Mucosa of rectum (tissue), 2 donors: ENCODE results near the gene PCDHA7.
A peak's percentile ranks its signal among the peaks of the same experiment; 100 is the strongest.
"Not testable (repeated sequence)": the region's sequence is repeated elsewhere in the genome, so short reads cannot be mapped to it uniquely, and the experiment has no call there.

Source experiments
- H3K27ac ChIP-seq, 2 donors: one replicate each; pipeline ENCODE4 v1.7.0; 2013; ENCODE audit warnings: inconsistent platforms in 2 of 2, low read depth in 2 of 2, low read length in 2 of 2
- H3K27me3 ChIP-seq, 2 donors: one replicate each; pipeline ENCODE4 v1.7.0; 2013; ENCODE audit warnings: low read length in 2 of 2; ENCODE audit not compliant: control insufficient read depth in 2 of 2, insufficient read depth in 2 of 2
- H3K36me3 ChIP-seq, 2 donors: one replicate each; pipeline ENCODE4 v1.7.0; 2013; ENCODE audit warnings: low read length in 2 of 2; ENCODE audit not compliant: control insufficient read depth in 2 of 2, insufficient read depth in 2 of 2
- H3K4me1 ChIP-seq, 2 donors: one replicate each; pipeline ENCODE4 v1.7.0; 2013; ENCODE audit warnings: low read length in 2 of 2, mild to moderate bottlenecking in 1 of 2; ENCODE audit not compliant: control insufficient read depth in 2 of 2, insufficient read depth in 2 of 2
- H3K4me3 ChIP-seq, 2 donors: one replicate each; pipeline ENCODE4 v1.7.0; 2013; ENCODE audit warnings: low read length in 2 of 2
- H3K9ac ChIP-seq, 2 donors: one replicate each; pipeline ENCODE4 v1.7.0; 2013; ENCODE audit warnings: low read length in 2 of 2, low read depth in 1 of 2, mild to moderate bottlenecking in 1 of 2
- H3K9me3 ChIP-seq, 2 donors: one replicate each; pipeline ENCODE4 v1.7.0; 2013; ENCODE audit warnings: low read length in 2 of 2; ENCODE audit not compliant: control insufficient read depth in 2 of 2
- donor health status: healthy.
- donor health status: Normal muscosa, but diverticular disease.

PCDHA7 gene

DNA sequence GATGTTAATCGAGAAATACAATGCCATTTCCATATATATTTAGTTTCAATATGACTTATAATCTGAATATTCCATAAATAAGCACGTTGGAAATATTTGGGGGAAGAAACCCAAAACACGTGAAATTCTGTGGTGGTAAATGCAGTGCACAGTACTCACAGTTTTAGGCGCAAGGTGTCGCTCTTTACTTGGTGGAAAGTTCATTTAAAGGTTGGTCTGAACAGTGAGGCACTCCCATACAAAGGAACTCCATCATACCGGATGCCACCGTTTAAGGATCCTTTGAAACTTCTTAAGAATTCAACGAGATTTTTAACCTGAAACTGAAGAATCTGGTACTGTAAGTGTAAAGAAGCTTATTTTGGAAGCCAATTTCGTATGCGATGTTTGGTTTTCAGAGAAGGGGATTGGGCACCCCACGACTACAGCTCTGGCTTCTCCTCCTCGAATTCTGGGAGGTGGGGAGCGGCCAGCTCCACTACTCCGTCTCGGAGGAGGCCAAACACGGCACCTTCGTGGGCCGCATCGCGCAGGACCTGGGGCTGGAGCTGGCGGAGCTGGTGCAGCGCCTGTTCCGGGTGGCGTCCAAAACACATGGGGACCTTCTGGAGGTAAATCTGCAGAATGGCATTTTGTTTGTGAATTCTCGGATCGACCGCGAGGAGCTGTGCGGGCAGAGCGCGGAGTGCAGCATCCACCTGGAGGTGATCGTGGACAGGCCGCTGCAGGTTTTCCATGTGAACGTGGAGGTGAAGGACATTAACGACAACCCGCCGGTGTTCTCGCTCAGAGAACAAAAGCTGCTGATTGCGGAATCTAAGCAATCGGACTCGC lies 34.9 kb downstream of the PCDHA7 start, which contains the start of gene PCDHA11:
Gene PCDHA11 (plus strand): TSS at position 237 of the 834 bp plus-strand sequence. CDS start 147 bp downstream, at position 384.
- Histone ChIP-seq H3K27me3 (no peaks in the 10 kb centered on the region), H3K36me3 (no peaks in the 10 kb centered on the region), H3K4me3 (no peak within 1 kb of the TSS), H3K4me1 (no peaks in the 10 kb centered on the region), H3K9ac (no peak within 1 kb of the TSS), H3K27ac (no peak within 1 kb of the TSS), H3K9me3 (peaks cover 2 to 6% of the 10 kb centered on the region in 2 donors)

DNA sequence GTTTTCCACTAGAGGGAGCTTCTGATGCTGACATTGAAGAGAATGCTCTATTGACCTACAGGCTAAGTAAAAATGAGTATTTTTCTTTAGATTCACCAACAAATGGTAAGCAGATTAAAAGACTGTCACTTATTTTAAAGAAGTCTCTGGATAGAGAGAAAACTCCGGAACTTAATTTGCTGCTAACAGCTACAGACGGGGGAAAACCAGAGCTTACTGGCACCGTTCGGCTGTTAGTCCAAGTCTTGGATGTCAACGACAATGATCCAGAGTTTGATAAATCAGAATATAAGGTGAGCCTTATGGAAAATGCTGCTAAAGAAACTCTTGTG lies 35.5 kb downstream of the PCDHA7 start:
- no peaks in the 10 kb centered on the region for H3K36me3 ChIP-seq
- H3K4me1 ChIP-seq: no peaks in the 10 kb centered on the region
- no peak overlapping the region for H3K27ac ChIP-seq
- no peak overlapping the region for H3K9ac ChIP-seq
- no peak overlapping the region for H3K4me3 ChIP-seq
- H3K27me3 ChIP-seq: no peaks in the 10 kb centered on the region
- peaks cover 6 to 8% of the 10 kb centered on the region in 2 donors for H3K9me3 ChIP-seq

DNA sequence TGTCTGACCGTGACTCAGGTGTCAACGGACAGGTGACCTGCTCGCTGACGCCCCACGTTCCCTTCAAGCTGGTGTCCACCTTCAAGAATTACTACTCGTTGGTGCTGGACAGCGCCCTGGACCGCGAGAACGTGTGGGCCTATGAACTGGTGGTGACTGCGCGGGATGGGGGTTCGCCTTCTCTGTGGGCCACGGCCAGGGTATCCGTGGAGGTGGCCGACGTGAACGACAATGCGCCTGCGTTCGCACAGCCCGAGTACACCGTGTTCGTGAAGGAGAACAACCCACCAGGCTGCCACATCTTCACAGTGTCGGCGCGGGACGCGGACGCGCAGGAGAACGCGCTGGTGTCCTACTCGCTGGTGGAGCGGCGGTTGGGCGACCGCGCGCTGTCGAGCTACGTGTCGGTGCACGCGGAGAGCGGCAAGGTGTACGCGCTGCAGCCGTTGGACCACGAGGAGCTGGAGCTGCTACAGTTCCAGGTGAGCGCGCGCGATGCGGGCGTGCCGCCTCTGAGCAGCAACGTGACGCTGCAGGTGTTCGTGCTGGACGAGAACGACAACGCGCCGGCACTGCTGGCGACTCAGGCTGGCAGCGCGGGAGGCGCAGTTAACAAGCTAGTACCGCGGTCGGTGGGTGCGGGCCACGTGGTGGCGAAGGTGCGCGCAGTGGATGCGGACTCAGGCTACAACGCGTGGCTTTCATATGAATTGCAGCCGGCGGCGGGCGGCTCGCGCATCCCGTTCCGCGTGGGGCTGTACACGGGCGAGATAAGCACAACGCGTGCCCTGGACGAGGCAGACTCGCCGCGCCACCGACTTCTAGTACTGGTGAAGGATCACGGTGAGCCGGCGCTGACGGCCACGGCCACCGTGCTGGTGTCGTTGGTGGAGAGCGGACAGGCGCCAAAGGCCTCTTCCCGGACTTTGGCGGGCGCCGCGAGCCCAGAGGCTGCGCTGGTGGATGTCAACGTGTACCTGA lies 36.4 kb downstream of the PCDHA7 start:
- Histone ChIP-seq H3K9me3 (peaks cover 9 to 11% of the 10 kb centered on the region in 2 donors), H3K4me1 (no peaks in the 10 kb centered on the region), H3K27me3 (no peaks in the 10 kb centered on the region), H3K9ac (no peak overlapping the region), H3K4me3 (no peak overlapping the region), H3K27ac (no peak overlapping the region), H3K36me3 (no peaks in the 10 kb centered on the region)

DNA sequence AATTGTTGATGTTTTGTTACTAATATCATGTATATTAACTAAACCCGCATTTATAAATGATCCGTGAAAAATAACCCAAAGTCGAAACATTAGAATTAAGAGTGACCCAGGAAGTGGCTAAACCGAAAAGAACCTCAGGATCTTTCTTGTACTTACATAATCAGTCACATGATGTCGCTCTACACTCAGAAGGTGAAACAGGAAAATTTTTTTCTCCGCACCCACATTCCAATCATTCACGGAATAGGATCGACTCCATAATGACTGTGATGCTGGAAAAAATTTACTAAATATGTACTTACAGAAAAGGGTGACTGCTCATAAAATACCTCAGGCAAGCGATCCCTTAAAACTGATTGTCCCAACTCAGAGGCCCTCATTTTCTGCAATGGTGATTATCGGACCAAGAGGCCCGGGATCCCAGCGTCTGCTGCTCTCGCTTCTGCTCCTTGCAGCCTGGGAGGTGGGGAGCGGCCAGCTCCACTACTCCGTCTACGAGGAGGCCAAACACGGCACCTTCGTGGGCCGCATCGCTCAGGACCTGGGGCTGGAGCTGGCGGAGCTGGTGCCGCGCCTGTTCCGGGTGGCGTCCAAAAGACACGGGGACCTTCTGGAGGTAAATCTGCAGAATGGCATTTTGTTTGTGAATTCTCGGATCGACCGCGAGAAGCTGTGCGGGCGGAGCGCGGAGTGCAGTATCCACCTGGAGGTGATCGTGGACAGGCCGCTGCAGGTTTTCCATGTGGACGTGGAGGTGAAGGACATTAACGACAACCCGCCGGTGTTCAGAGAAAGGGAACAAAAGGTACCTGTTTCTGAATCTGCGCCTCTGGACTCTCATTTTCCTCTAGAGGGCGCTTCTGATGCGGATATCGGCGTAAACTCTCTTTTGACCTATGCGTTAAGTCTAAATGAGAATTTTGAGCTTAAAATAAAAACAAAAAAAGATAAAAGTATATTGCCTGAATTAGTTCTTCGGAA lies 41.3 kb downstream of the PCDHA7 start, which contains the start of gene PCDHA12:
Gene PCDHA12 (plus strand): TSS at position 224 of the 981 bp plus-strand sequence. CDS start 165 bp downstream, at position 389.
- no peak within 1 kb of the TSS for H3K9ac ChIP-seq
- no peak within 1 kb of the TSS for H3K27ac ChIP-seq
- H3K36me3 ChIP-seq: no peaks in the 10 kb centered on the region
- H3K4me1 ChIP-seq: no peaks in the 10 kb centered on the region
- no peaks in the 10 kb centered on the region for H3K27me3 ChIP-seq
- H3K4me3 ChIP-seq: no peak within 1 kb of the TSS
- peaks cover 11 to 12% of the 10 kb centered on the region in 2 donors for H3K9me3 ChIP-seq

DNA sequence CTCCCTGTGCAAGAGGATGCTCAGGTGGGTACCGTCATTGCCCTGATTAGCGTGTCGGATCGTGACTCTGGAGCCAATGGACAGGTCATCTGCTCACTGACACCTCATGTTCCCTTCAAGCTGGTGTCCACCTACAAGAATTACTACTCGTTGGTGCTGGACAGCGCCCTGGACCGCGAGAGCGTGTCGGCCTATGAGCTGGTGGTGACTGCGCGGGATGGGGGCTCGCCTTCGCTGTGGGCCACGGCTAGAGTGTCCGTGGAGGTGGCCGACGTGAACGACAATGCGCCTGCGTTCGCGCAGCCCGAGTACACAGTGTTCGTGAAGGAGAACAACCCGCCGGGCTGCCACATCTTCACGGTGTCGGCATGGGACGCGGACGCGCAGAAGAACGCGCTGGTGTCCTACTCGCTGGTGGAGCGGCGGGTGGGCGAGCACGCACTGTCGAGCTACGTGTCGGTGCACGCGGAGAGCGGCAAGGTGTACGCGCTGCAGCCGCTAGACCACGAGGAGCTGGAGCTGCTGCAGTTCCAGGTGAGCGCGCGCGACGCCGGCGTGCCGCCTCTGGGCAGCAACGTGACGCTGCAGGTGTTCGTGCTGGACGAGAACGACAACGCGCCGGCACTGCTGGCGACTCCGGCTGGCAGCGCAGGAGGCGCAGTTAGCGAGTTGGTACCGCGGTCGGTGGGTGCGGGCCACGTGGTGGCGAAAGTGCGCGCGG lies 42.6 kb downstream of the PCDHA7 start:
- not testable (repeated sequence) for H3K27ac ChIP-seq, H3K27me3 ChIP-seq, H3K4me3 ChIP-seq, H3K36me3 ChIP-seq, H3K9ac ChIP-seq, H3K4me1 ChIP-seq
- peaks cover 11 to 12% of the 10 kb centered on the region in 2 donors for H3K9me3 ChIP-seq

DNA sequence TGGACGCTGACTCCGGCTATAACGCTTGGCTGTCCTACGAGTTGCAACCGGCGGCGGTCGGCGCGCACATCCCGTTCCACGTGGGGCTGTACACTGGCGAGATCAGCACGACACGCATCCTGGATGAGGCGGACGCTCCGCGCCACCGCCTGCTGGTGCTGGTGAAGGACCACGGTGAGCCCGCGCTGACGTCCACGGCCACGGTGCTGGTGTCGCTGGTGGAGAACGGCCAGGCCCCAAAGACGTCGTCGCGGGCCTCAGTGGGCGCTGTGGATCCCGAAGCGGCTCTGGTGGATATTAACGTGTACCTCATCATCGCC lies 43.2 kb downstream of the PCDHA7 start:
- Histone ChIP-seq H3K36me3 (no peaks in the 10 kb centered on the region), H3K27me3 (no peaks in the 10 kb centered on the region), H3K9me3 (peaks cover 11 to 12% of the 10 kb centered on the region in 2 donors), H3K4me1 (no peaks in the 10 kb centered on the region), H3K4me3 (no peak overlapping the region), H3K27ac (no peak overlapping the region), H3K9ac (no peak overlapping the region)

DNA sequence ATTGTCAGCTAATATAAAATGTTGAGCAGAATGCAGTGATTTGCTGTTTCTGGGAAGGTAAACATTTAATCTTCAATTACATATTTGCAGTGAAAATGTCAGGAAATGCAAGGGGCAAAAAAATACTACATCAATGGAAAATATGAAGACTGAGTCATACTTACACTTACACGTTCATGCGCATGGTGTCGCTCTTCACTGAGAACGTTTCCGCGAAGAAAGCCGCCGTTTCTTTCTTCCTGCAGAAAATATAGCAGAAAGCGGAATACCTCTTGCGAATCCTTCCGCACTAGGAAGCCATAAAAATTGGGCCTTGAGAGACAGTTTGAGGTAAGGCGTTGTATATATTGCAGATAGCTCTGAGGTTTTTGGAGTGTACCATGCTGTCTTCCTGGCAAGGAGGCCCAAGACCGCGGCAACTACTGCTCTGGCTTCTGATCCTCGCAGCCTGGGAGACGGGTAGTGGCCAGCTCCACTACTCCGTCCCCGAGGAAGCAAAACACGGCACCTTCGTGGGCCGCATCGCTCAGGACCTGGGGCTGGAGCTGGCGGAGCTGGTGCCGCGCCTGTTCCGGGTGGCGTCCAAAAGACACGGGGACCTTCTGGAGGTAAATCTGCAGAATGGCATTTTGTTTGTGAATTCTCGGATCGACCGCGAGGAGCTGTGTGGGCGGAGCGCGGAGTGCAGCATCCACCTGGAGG lies 48.0 kb downstream of the PCDHA7 start, which contains the start of gene PCDHA13:
Gene PCDHA13 (plus strand): TSS at position 236 of the 702 bp plus-strand sequence. CDS start 145 bp downstream, at position 381.
- Histone ChIP-seq H3K9me3 (peaks cover 7% of the 10 kb centered on the region in 2 donors), H3K4me1 (no peaks in the 10 kb centered on the region), H3K36me3 (no peaks in the 10 kb centered on the region), H3K27ac (no peak within 1 kb of the TSS), H3K27me3 (no peaks in the 10 kb centered on the region), H3K4me3 (peak within 1 kb of the TSS in 1 of 2 donors; percentile 38), H3K9ac (no peak within 1 kb of the TSS)

DNA sequence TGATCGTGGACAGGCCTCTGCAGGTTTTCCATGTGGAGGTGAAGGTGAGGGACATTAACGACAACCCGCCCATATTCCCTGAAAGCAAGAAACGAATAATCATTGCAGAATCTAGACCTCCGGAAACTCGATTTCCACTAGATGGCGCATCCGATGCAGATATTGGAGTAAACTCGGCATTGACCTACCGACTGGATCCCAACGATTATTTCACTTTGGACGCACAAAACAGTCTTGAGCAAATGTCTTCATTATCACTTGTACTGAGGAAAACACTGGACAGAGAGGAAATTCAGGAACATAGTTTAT lies 48.5 kb downstream of the PCDHA7 start:
- Histone ChIP-seq H3K9me3 (peaks cover 7% of the 10 kb centered on the region in 2 donors), H3K27ac (no peak overlapping the region), H3K4me1 (no peaks in the 10 kb centered on the region), H3K4me3 (no peak overlapping the region), H3K36me3 (no peaks in the 10 kb centered on the region), H3K9ac (no peak overlapping the region), H3K27me3 (no peaks in the 10 kb centered on the region)

DNA sequence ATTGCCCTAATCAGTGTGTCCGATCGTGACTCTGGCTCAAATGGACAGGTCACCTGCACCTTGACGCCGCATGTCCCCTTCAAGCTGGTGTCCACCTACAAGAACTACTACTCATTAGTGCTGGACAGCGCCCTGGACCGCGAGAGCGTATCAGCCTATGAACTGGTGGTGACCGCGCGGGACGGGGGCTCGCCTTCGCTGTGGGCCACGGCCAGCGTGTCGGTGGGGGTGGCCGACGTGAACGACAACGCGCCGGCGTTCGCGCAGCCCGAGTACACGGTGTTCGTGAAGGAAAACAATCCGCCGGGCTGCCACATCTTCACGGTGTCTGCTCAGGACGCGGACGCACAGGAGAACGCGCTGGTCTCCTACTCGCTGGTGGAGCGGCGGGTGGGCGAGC lies 49.3 kb downstream of the PCDHA7 start:
- Histone ChIP-seq H3K9me3 (peaks cover 5 to 7% of the 10 kb centered on the region in 2 donors), H3K4me3 (no peak overlapping the region), H3K27me3 (no peaks in the 10 kb centered on the region), H3K4me1 (no peaks in the 10 kb centered on the region), H3K27ac (no peak overlapping the region), H3K9ac (no peak overlapping the region), H3K36me3 (no peaks in the 10 kb centered on the region)
